IMR-90 (cell line): Measurements from ENCODE around the gene MKKS. TPM values are rescaled to one million over a fixed set of nuclear protein-coding genes. Genes with fewer than 3 reads are reported as not detected.

ENCODE experiments used
- ATAC-seq: fragments of 200-7000 bp; cut with Tn5 transposase; 2 replicates; pipeline ENCODE4 v1.9.1; 2020; ENCODE audit warnings: low read depth, mild to moderate bottlenecking, moderate library complexity
- BruUV-seq: library from RNA; stranded (reverse); fragments of 400-500 nt; replicated peaks from 2 replicates; lab custom pipeline; 2021; lab: Mats Ljungman, UMichigan
- CTCF ChIA-PET: fragments of 300-600 bp; formaldehyde crosslinking; extraction: SDS; loops from one replicate; lab custom pipeline; 2021; ENCODE audit warnings: antibody characterized with exemption; lab: Yijun Ruan, JAX
- POLR2A ChIA-PET: fragments of 300-600 bp; sonication (Branson Sonifier 250); formaldehyde crosslinking; loops from one replicate; lab custom pipeline; 2022; ENCODE audit warnings: antibody characterized with exemption; ENCODE audit not compliant: unreplicated experiment; lab: Charles Lee
- DNase-seq: peaks from one replicate; pipeline ENCODE4 v3.0.0; 2013
- H2AFZ ChIP-seq: replicated peaks from 2 replicates; pipeline ENCODE3; 2013; ENCODE audit warnings: low read length, mild to moderate bottlenecking; ENCODE audit not compliant: poor library complexity
- H2AK5ac ChIP-seq: 2 replicates; pipeline ENCODE4 v1.6.1; 2013; ENCODE audit warnings: low read depth, low read length, inconsistent platforms
- H2AK9ac ChIP-seq: replicated peaks from 2 replicates; pipeline ENCODE3; 2013; ENCODE audit warnings: mild to moderate bottlenecking, low read depth, low read length, moderate library complexity; ENCODE audit not compliant: poor library complexity
- H2BK120ac ChIP-seq: 2 replicates; pipeline ENCODE4 v1.6.1; 2013; ENCODE audit warnings: low read depth, low read length, inconsistent platforms
- H2BK15ac ChIP-seq: 3 replicates; pipeline ENCODE4 v1.6.1; 2013; ENCODE audit warnings: low read depth, low read length, inconsistent platforms
- H2BK20ac ChIP-seq: 2 replicates; pipeline ENCODE4 v1.6.1; 2013; ENCODE audit warnings: low read depth, mild to moderate bottlenecking, inconsistent platforms, low read length, moderate library complexity
- H2BK5ac ChIP-seq: 2 replicates; pipeline ENCODE4 v1.6.1; 2013; ENCODE audit warnings: mild to moderate bottlenecking, low read depth, low read length, inconsistent platforms; ENCODE audit not compliant: poor library complexity, severe bottlenecking
- H3K14ac ChIP-seq: replicated peaks from 2 replicates; pipeline ENCODE4 v1.6.1; 2013; ENCODE audit warnings: low read depth, low read length, inconsistent platforms
- H3K18ac ChIP-seq: 2 replicates; pipeline ENCODE4 v1.6.1; 2013; ENCODE audit warnings: low read depth, low read length, control low read depth
- H3K23ac ChIP-seq: 2 replicates; pipeline ENCODE4 v1.6.1; 2013; ENCODE audit warnings: low read depth, low read length, inconsistent platforms
- H3K27ac ChIP-seq: 2 replicates; pipeline ENCODE4 v1.5.1; 2013; ENCODE audit warnings: mild to moderate bottlenecking, control low read depth, low read length; ENCODE audit not compliant: insufficient read depth
- H3K27me3 ChIP-seq: 2 replicates; pipeline ENCODE4 v1.6.1; 2013; ENCODE audit warnings: low read length; ENCODE audit not compliant: control insufficient read depth, insufficient read depth
- H3K36me3 ChIP-seq: 2 replicates; pipeline ENCODE4 v1.6.1; 2013; ENCODE audit warnings: low read length, mixed read lengths; ENCODE audit not compliant: control insufficient read depth, insufficient read depth
- H3K4ac ChIP-seq: 2 replicates; pipeline ENCODE4 v1.6.1; 2013; ENCODE audit warnings: low read depth, low read length, inconsistent platforms
- H3K4me1 ChIP-seq: 2 replicates; pipeline ENCODE4 v1.6.1; 2013; ENCODE audit warnings: low read length, mixed read lengths; ENCODE audit not compliant: control insufficient read depth, insufficient read depth
- H3K4me2 ChIP-seq: 2 replicates; pipeline ENCODE4 v1.6.1; 2013; ENCODE audit warnings: low read depth, mild to moderate bottlenecking, control low read depth, low read length, moderate library complexity
- H3K4me3 ChIP-seq: 2 replicates; pipeline ENCODE4 v1.5.1; 2013; ENCODE audit warnings: low read depth, mild to moderate bottlenecking, control low read depth, low read length, moderate library complexity; ENCODE audit not compliant: insufficient read depth
- H3K56ac ChIP-seq: 2 replicates; pipeline ENCODE4 v1.6.1; 2013; ENCODE audit warnings: low read length, inconsistent platforms; ENCODE audit not compliant: insufficient read depth; ENCODE audit errors: extremely low read depth
- H3K79me1 ChIP-seq, 2 experiments: 2 replicates each; pipeline ENCODE4 v1.6.1; 2013; ENCODE audit warnings: low read length in 2 of 2, inconsistent platforms in 1 of 2, low read depth in 1 of 2
- H3K9ac ChIP-seq: 2 replicates; pipeline ENCODE4 v1.6.1; 2013; ENCODE audit warnings: low read depth, low read length, control low read depth
- H3K9me1 ChIP-seq: 2 replicates; pipeline ENCODE4 v1.6.1; 2013; ENCODE audit warnings: low read length, inconsistent platforms; ENCODE audit not compliant: insufficient read depth
- H3K9me3 ChIP-seq: 2 replicates; pipeline ENCODE4 v1.6.1; 2013; ENCODE audit warnings: low read length; ENCODE audit not compliant: control insufficient read depth, insufficient read depth
- H4K20me1 ChIP-seq: 2 replicates; pipeline ENCODE4 v1.6.1; 2013; ENCODE audit warnings: low read length, inconsistent platforms; ENCODE audit not compliant: insufficient read depth
- H4K5ac ChIP-seq: 2 replicates; pipeline ENCODE4 v1.6.1; 2013; ENCODE audit warnings: mild to moderate bottlenecking, low read depth, low read length, control low read depth
- H4K8ac ChIP-seq, 2 experiments: 2 replicates each; pipeline ENCODE4 v1.6.1; 2013; ENCODE audit warnings: low read depth in 2 of 2, low read length in 2 of 2, control low read depth in 1 of 2, inconsistent platforms in 1 of 2
- H4K91ac ChIP-seq: 2 replicates; pipeline ENCODE4 v1.6.1; 2013; ENCODE audit warnings: low read depth, low read length, inconsistent platforms; ENCODE audit not compliant: insufficient read depth
- CEBPB ChIP-seq: IDR thresholded peaks from 2 replicates; pipeline ENCODE4 v1.6.1; 2012; ENCODE audit warnings: low read depth, low read length, improper control_type of control experiment
- CHD1 ChIP-seq: IDR thresholded peaks from 2 replicates; pipeline ENCODE4 v1.6.1; 2012; ENCODE audit warnings: low read depth, low read length, improper control_type of control experiment
- MAZ ChIP-seq: IDR thresholded peaks from 2 replicates; pipeline ENCODE4 v1.6.1; 2012; ENCODE audit warnings: low read depth, mild to moderate bottlenecking, low read length, improper control_type of control experiment, moderate library complexity, borderline replicate concordance
- MXI1 ChIP-seq: IDR thresholded peaks from 2 replicates; pipeline ENCODE4 v1.6.1; 2012; ENCODE audit warnings: low read depth, mild to moderate bottlenecking, low read length, moderate library complexity, borderline replicate concordance
- NFE2L2 ChIP-seq: fragments of 150-350 bp; IDR thresholded peaks from 2 replicates; pipeline ENCODE4 v1.6.1; 2016; ENCODE audit warnings: low read depth, mild to moderate bottlenecking, low read length
- POLR2A ChIP-seq: IDR thresholded peaks from 2 replicates; pipeline ENCODE4 v1.6.1; 2012; ENCODE audit warnings: mild to moderate bottlenecking, low read depth, low read length
- RCOR1 ChIP-seq: IDR thresholded peaks from 2 replicates; pipeline ENCODE4 v1.6.1; 2012; ENCODE audit warnings: mild to moderate bottlenecking, low read length, improper control_type of control experiment; ENCODE audit not compliant: insufficient replicate concordance
- RFX5 ChIP-seq: IDR thresholded peaks from 2 replicates; pipeline ENCODE4 v1.8.0; 2012; ENCODE audit warnings: low read depth, mild to moderate bottlenecking, low read length, moderate library complexity
- SMC3 ChIP-seq: fragments of 150-350 bp; IDR thresholded peaks from 2 replicates; pipeline ENCODE4 v1.6.1; 2016; ENCODE audit warnings: low read depth, mild to moderate bottlenecking, antibody characterized with exemption, low read length, moderate library complexity
- USF2 ChIP-seq: fragments of 150-350 bp; IDR thresholded peaks from 2 replicates; pipeline ENCODE4 v1.6.1; 2017; ENCODE audit warnings: mild to moderate bottlenecking, antibody characterized with exemption, low read length, low read depth
- WGBS, 2 experiments: methylation state at CpG; one replicate each; pipeline versions ENCODE4 v1.1.5 to v1.1.7; 2013; ENCODE audit warnings: missing lambda C conversion rate in 2 of 2; ENCODE audit not compliant: insufficient read length in 1 of 2; ENCODE audit errors: extremely low coverage in 2 of 2; 5-methylcytosine and 5-hydroxymethylcytosine counted together
- dilution Hi-C: fragments of 300-500 bp; cut with HindIII; formaldehyde crosslinking; loops from one replicate; pipeline ENCODE4 v1.14.3; 2018; ENCODE audit warnings: low sequenced_read_pairs; ENCODE audit not compliant: unreplicated experiment
- in situ Hi-C: fragments of 300-500 bp; cut with MboI; formaldehyde crosslinking; loops from 3 replicates; pipeline ENCODE4 v1.14.3; 2019; ENCODE audit warnings: low sequenced_read_pairs, inconsistent platforms, mixed read lengths
- intact Hi-C: fragments of 100-400 bp; cut with micrococcal nuclease; formaldehyde crosslinking; loops from 2 replicates; pipeline ENCODE4 v1.10.0; 2022
- polyA plus RNA-seq, 3 experiments: library from polyadenylated mRNA; depleted of rRNA; stranded (reverse); fragments of >200 nt; gene quantifications; 2 replicates each; pipeline ENCODE4 v1.2.3, GENCODE V29; 2012; ENCODE audit warnings: low replicate concordance in 1 of 3
- total RNA-seq: library from RNA; depleted of rRNA; stranded (reverse); fragments of >200 nt; gene quantifications from 2 replicates; pipeline ENCODE4 v1.2.3, GENCODE V29; 2012

MKKS gene
- total and polyA plus RNA-seq, 2 of the 4 experiments (the other 2 are of a cell fraction) = 6.9 to 7.5 TPM

- Histone ChIP-seq H4K5ac (no peak overlapping the region), H2AK9ac (no peak overlapping the region), H4K91ac (no peak overlapping the region), H2BK15ac (no peak overlapping the region), H2BK120ac (no peak overlapping the region), H3K23ac (no peak overlapping the region), H4K20me1 (no peaks in the 10 kb centered on the region), H4K8ac (no peak overlapping the region), H3K4me1 (peaks cover 4% of the 10 kb centered on the region), H3K9ac (no peak overlapping the region), H3K79me1 (peaks cover 0 to 10% of the 10 kb centered on the region in 2 experiments; a peak in 3 of 4 replicates), H2BK20ac (no peak overlapping the region), H3K27me3 (no peaks in the 10 kb centered on the region), H3K36me3 (0 out of 2 replicates have a peak, but pooled peaks cover 1% of the 10 kb centered on the region), H3K9me1 (no peaks in the 10 kb centered on the region), H3K9me3 (0 out of 2 replicates have a peak, but pooled peaks cover 2% of the 10 kb centered on the region), H3K27ac (no peak overlapping the region), H3K4me3 (no peak overlapping the region), H3K56ac (no peak overlapping the region), H3K4me2 (no peak overlapping the region), H2AK5ac (no peak overlapping the region), H2AFZ (no peak overlapping the region), H2BK5ac (no peak overlapping the region), H3K4ac (no peak overlapping the region), H3K18ac (no peak overlapping the region), H3K14ac (no peak overlapping the region)
- WGBS, 2 experiments = 86% methylated on average over 1 of the region's 6 CpGs; no CpG with 5 or more reads in 1 of the 2 experiments
- DNase-seq (no peak), ATAC-seq (no peak)
- in situ Hi-C loops (no loop called here), intact Hi-C loops (no loop called here), dilution Hi-C loops (no loop called here)
- TF ChIP-seq CHD1 (no peak), RCOR1 (no peak), MAZ (no peak), POLR2A (no peak), MXI1 (no peak), SMC3 (no peak), CEBPB (no peak), NFE2L2 (no peak), USF2 (no peak), RFX5 (no peak)
- ChIA-PET CTCF (no interaction called here), POLR2A (no interaction called here)
- no TSS peak for BruUV-seq
Observed at GRCh38 chr20:10470276-10470675, 36.3 kb upstream of the MKKS start.
